H9 (cell line): ENCODE data around the gene MDFIC2. TPM values are rescaled to one million over a fixed set of nuclear protein-coding genes. Genes with fewer than 3 reads are reported as not detected.

Experiments
- DNase-seq: peaks from one replicate; pipeline ENCODE4 v3.0.0-alpha.2; 2017
- H2AFZ ChIP-seq: one replicate; pipeline ENCODE4 v1.6.1; 2013; ENCODE audit warnings: mild to moderate bottlenecking, low read length, control low read depth, moderate library complexity
- H2AK5ac ChIP-seq: 2 replicates; pipeline ENCODE4 v1.6.1; 2013; ENCODE audit warnings: low read length, control low read depth, mixed read lengths; ENCODE audit not compliant: insufficient read length
- H2BK120ac ChIP-seq: one replicate; pipeline ENCODE4 v1.6.1; 2013; ENCODE audit warnings: low read depth, mild to moderate bottlenecking, low read length, control low read depth, inconsistent platforms; ENCODE audit not compliant: poor library complexity, severe bottlenecking
- H2BK12ac ChIP-seq: 2 replicates; pipeline ENCODE4 v1.6.1; 2013; ENCODE audit warnings: low read length, control low read depth, mixed read lengths, low read depth; ENCODE audit not compliant: insufficient read length
- H2BK15ac ChIP-seq: 2 replicates; pipeline ENCODE4 v1.6.1; 2013; ENCODE audit warnings: low read depth, low read length, control low read depth
- H2BK20ac ChIP-seq: one replicate; pipeline ENCODE4 v1.6.1; 2013; ENCODE audit warnings: low read depth, mild to moderate bottlenecking, low read length, control low read depth, inconsistent platforms; ENCODE audit not compliant: poor library complexity, severe bottlenecking
- H2BK5ac ChIP-seq: 2 replicates; pipeline ENCODE4 v1.6.1; 2013; ENCODE audit warnings: low read length, control low read depth, mixed read lengths; ENCODE audit not compliant: insufficient read length
- H3K14ac ChIP-seq: 2 replicates; pipeline ENCODE4 v1.6.1; 2013; ENCODE audit warnings: low read length, control low read depth; ENCODE audit not compliant: insufficient read depth
- H3K18ac ChIP-seq: 2 replicates; pipeline ENCODE4 v1.6.1; 2013; ENCODE audit warnings: low read depth, mild to moderate bottlenecking, mixed read lengths, low read length, control low read depth; ENCODE audit not compliant: insufficient read length
- H3K23ac ChIP-seq: 2 replicates; pipeline ENCODE4 v1.6.1; 2013; ENCODE audit warnings: low read length, control low read depth, mixed read lengths, low read depth; ENCODE audit not compliant: insufficient read length
- H3K23me2 ChIP-seq: 2 replicates; pipeline ENCODE4 v1.6.1; 2013; ENCODE audit warnings: low read depth, mild to moderate bottlenecking, mixed read lengths, low read length, control low read depth; ENCODE audit not compliant: insufficient read length, poor library complexity, severe bottlenecking
- H3K27ac ChIP-seq: 2 replicates; pipeline ENCODE4 v1.5.1; 2013; ENCODE audit warnings: low read length, control low read depth, mixed read lengths, low read depth; ENCODE audit not compliant: insufficient read length
- H3K27me3 ChIP-seq: 2 replicates; pipeline ENCODE4 v1.6.1; 2013; ENCODE audit warnings: low read length, control low read depth, inconsistent platforms; ENCODE audit not compliant: insufficient read depth
- H3K4ac ChIP-seq: 2 replicates; pipeline ENCODE4 v1.6.1; 2013; ENCODE audit warnings: low read depth, mild to moderate bottlenecking, control low read depth, inconsistent platforms, low read length, moderate library complexity
- H3K4me1 ChIP-seq: 2 replicates; pipeline ENCODE4 v1.6.1; 2013; ENCODE audit warnings: low read length, control low read depth, inconsistent platforms; ENCODE audit not compliant: insufficient read depth
- H3K4me2 ChIP-seq: 2 replicates; pipeline ENCODE4 v1.6.1; 2013; ENCODE audit warnings: low read length, control low read depth, mixed read lengths; ENCODE audit not compliant: insufficient read length, insufficient read depth
- H3K56ac ChIP-seq: 2 replicates; pipeline ENCODE4 v1.6.1; 2013; ENCODE audit warnings: low read depth, mild to moderate bottlenecking, mixed read lengths, low read length, control low read depth; ENCODE audit not compliant: insufficient read length
- H3K79me1 ChIP-seq: 2 replicates; pipeline ENCODE4 v1.6.1; 2013; ENCODE audit warnings: low read depth, mild to moderate bottlenecking, moderate library complexity, low read length, control low read depth, inconsistent platforms; ENCODE audit not compliant: insufficient read depth, poor library complexity, severe bottlenecking
- H3K79me2 ChIP-seq: 2 replicates; pipeline ENCODE4 v1.6.1; 2013; ENCODE audit warnings: low read length, control low read depth, inconsistent platforms; ENCODE audit not compliant: insufficient read depth
- H3K9ac ChIP-seq: 2 replicates; pipeline ENCODE4 v1.6.1; 2013; ENCODE audit warnings: low read length, control low read depth, mixed read lengths; ENCODE audit not compliant: insufficient read length; ENCODE audit errors: extremely low read depth
- H3K9me3 ChIP-seq: one replicate; pipeline ENCODE4 v1.6.1; 2013; ENCODE audit warnings: low read depth, low read length, inconsistent platforms; ENCODE audit not compliant: control insufficient read depth
- H3T11ph ChIP-seq: one replicate; pipeline ENCODE4 v1.6.1; 2013; ENCODE audit warnings: mild to moderate bottlenecking, low read length, control low read depth, inconsistent platforms
- H4K20me1 ChIP-seq: one replicate; pipeline ENCODE4 v1.6.1; 2013; ENCODE audit not compliant: control insufficient read depth, insufficient read length, insufficient read depth
- H4K5ac ChIP-seq: 2 replicates; pipeline ENCODE4 v1.6.1; 2013; ENCODE audit warnings: low read depth, mild to moderate bottlenecking, mixed read lengths, low read length, control low read depth; ENCODE audit not compliant: insufficient read length
- H4K8ac ChIP-seq: replicated peaks from 2 replicates; pipeline ENCODE4 v1.6.1; 2013; ENCODE audit warnings: low read length, control low read depth, mixed read lengths, low read depth; ENCODE audit not compliant: insufficient read length
- H4K91ac ChIP-seq: 2 replicates; pipeline ENCODE4 v1.6.1; 2013; ENCODE audit warnings: low read depth, mild to moderate bottlenecking, moderate library complexity, mixed read lengths, low read length, control low read depth; ENCODE audit not compliant: insufficient read length
- H3K27ac Mint-ChIP-seq, 3 experiments: 2 replicates in 2 of 3; 3 replicates in 1 of 3; pipeline ENCODE4 v1.8.0; 2020 to 2021; ENCODE audit warnings: mixed read lengths in 3 of 3, mild to moderate bottlenecking in 1 of 3, moderate library complexity in 1 of 3
- H3K27me3 Mint-ChIP-seq: 2 replicates; pipeline ENCODE4 v1.8.0; 2021; ENCODE audit warnings: low read depth, mild to moderate bottlenecking, moderate library complexity, mixed read lengths
- H3K36me3 Mint-ChIP-seq, 3 experiments: 2 replicates in 2 of 3; 3 replicates in 1 of 3; pipeline ENCODE4 v1.8.0; 2020 to 2021; ENCODE audit warnings: low read depth in 3 of 3, mixed read lengths in 3 of 3; ENCODE audit not compliant: insufficient read depth in 1 of 3
- H3K4me1 Mint-ChIP-seq, 2 experiments: 2 replicates each; pipeline ENCODE4 v1.8.0; 2020; ENCODE audit warnings: mixed read lengths in 2 of 2
- H3K4me3 Mint-ChIP-seq, 2 experiments: 2 replicates in 1 of 2; 3 replicates in 1 of 2; pipeline ENCODE4 v1.8.0; 2020 to 2021; ENCODE audit warnings: mild to moderate bottlenecking in 2 of 2, mixed read lengths in 2 of 2, moderate library complexity in 1 of 2
- H3K9me3 Mint-ChIP-seq, 2 experiments: 2 replicates in 1 of 2; 3 replicates in 1 of 2; pipeline ENCODE4 v1.8.0; 2020; ENCODE audit warnings: mild to moderate bottlenecking in 2 of 2, mixed read lengths in 2 of 2, moderate library complexity in 1 of 2
- CTCF ChIP-seq: fragments of 200-600 bp; sonication (generic); conservative IDR thresholded peaks from 3 replicates; pipeline ENCODE4 v1.8.0; 2021; ENCODE audit warnings: antibody characterized with exemption, mild to moderate bottlenecking
- WGBS: extraction: QIAGEN DNeasy Blood & Tissue Kit; methylation state at CpG from one replicate; pipeline ENCODE4 v1.1.7; 2013; ENCODE audit warnings: missing lambda C conversion rate, low lambda C conversion rate, mixed read lengths; ENCODE audit not compliant: insufficient read length; ENCODE audit errors: extremely low coverage; 5-methylcytosine and 5-hydroxymethylcytosine counted together
- total RNA-seq: library from RNA; stranded (reverse); gene quantifications from 2 replicates; pipeline ENCODE4 v1.2.1, GENCODE V29; 2021

MDFIC2 gene
- total RNA-seq, 1 experiment from 2014 or later, result not detected

- H2BK120ac ChIP-seq, result no peak overlapping the region
- H2AK5ac ChIP-seq, result no peak overlapping the region
- no peak overlapping the region for H4K5ac ChIP-seq
- H3K4me2 ChIP-seq, result no peak overlapping the region
- no peaks in the 10 kb centered on the region; the same call in 1 of the 2 replicates for H3K27me3 ChIP-seq
- no peaks in the 10 kb centered on the region for H4K20me1 ChIP-seq
- no peak for DNase-seq
- Mint-ChIP-seq H3K36me3 (no peaks in the 10 kb centered on the region), H3K27ac (no peak overlapping the region), H3K9me3 (peaks cover 0 to 2% of the 10 kb centered on the region in 2 experiments; a peak in 1 of 5 replicates), H3K4me1 (peaks cover 21 to 23% of the 10 kb centered on the region in 2 experiments), H3K4me3 (no peak overlapping the region), H3K27me3 (no peaks in the 10 kb centered on the region)
- H4K8ac ChIP-seq, result no peak overlapping the region
- H2BK12ac ChIP-seq, result no peak overlapping the region
- no peaks in the 10 kb centered on the region for H3K79me1 ChIP-seq
- H3K79me2 ChIP-seq, result no peaks in the 10 kb centered on the region
- H3K27ac ChIP-seq, result no peak overlapping the region
- no peak overlapping the region for H2AFZ ChIP-seq
- no peak overlapping the region for H4K91ac ChIP-seq
- no peak overlapping the region for H3K14ac ChIP-seq
- no peak overlapping the region for H3K4ac ChIP-seq
- no peaks in the 10 kb centered on the region for H3K9me3 ChIP-seq
- no peak overlapping the region for H3K23ac ChIP-seq
- no CpG with 5 or more reads among the region's 2 CpGs for WGBS
- H3K4me1 ChIP-seq, result peaks cover 5% of the 10 kb centered on the region
- TF ChIP-seq CTCF, result no peak
- H3K56ac ChIP-seq, result no peak overlapping the region
- H2BK20ac ChIP-seq, result no peak overlapping the region
- no peak overlapping the region for H3K9ac ChIP-seq
- no peak overlapping the region for H3K18ac ChIP-seq
- no peak overlapping the region for H3T11ph ChIP-seq
- H2BK15ac ChIP-seq, result no peak overlapping the region
- H3K23me2 ChIP-seq, result no peaks in the 10 kb centered on the region
- no peak overlapping the region for H2BK5ac ChIP-seq
Observed at GRCh38 chr3:70186221-70186620, 126.2 kb downstream of the MDFIC2 start.
